Prostate gland (tissue), 2 donors: ENCODE data around the gene CYCS. TPM values are rescaled to one million over a fixed set of nuclear protein-coding genes. Genes with fewer than 3 reads are reported as not detected.

Experiments used
- DNase-seq: peaks from one replicate; pipeline ENCODE4 v3.0.0-alpha.2; 2019; ENCODE audit warnings: low spot score
- H3K27ac ChIP-seq, 2 donors: fragments of 200-600 bp; sonication (generic); 2 replicates each; pipeline ENCODE4 v1.5.1; 2017 to 2019
- H3K27me3 ChIP-seq: fragments of 200-600 bp; sonication (generic); replicated peaks from 2 replicates; pipeline ENCODE4 v1.5.1; 2019; ENCODE audit not compliant: insufficient read depth
- H3K36me3 ChIP-seq, 2 donors: fragments of 200-600 bp; sonication (generic); 1 replicate in 1 of 2; 2 replicates in 1 of 2; pipeline versions ENCODE4 v1.5.1 to v1.8.1; 2017 to 2019
- H3K4me1 ChIP-seq: fragments of 200-600 bp; sonication (generic); replicated peaks from 2 replicates; pipeline ENCODE4 v1.5.1; 2019
- H3K4me3 ChIP-seq, 2 donors: fragments of 200-600 bp; sonication (generic); 2 replicates each; pipeline ENCODE4 v1.5.1; 2017 to 2019
- H3K9me3 ChIP-seq: fragments of 200-600 bp; sonication (generic); 2 replicates; pipeline ENCODE4 v1.5.1; 2017
- POLR2A ChIP-seq: fragments of 450-650 bp; IDR thresholded peaks from one replicate; pipeline ENCODE4 v1.6.1; 2016; ENCODE audit warnings: antibody characterized with exemption, mild to moderate bottlenecking
- POLR2AphosphoS5 ChIP-seq: sonication (generic); formaldehyde crosslinking; IDR thresholded peaks from one replicate; pipeline ENCODE4 v1.6.1; 2017; ENCODE audit warnings: antibody characterized with exemption
- WGBS: methylation state at CpG from one replicate; pipeline ENCODE4 v1.1.5; 2018; 5-methylcytosine and 5-hydroxymethylcytosine counted together
- intact Hi-C: fragments of 100-400 bp; cut with DNase I; formaldehyde crosslinking; loops from one replicate; pipeline ENCODE4 v1.14.2; 2022
- total RNA-seq, 2 donors: library from RNA; depleted of rRNA; stranded (reverse); fragments of >200 nt; gene quantifications; one replicate each; pipeline ENCODE4 v1.1.0, GENCODE V29; 2016
- TF ChIP-seq, protein P1 (sequence below), 4 experiments: fragments of 200-600 bp in 2 of 4; fragments of 450-650 bp in 2 of 4; sonication (generic) in 2 of 4; IDR thresholded peaks; 1 replicate in 3 of 4; 2 replicates in 1 of 4; pipeline ENCODE4 v1.5.1; 2016 to 2019; ENCODE audit warnings: antibody characterized with exemption in 4 of 4, mild to moderate bottlenecking in 2 of 4, moderate library complexity in 2 of 4

CYCS gene
- total RNA-seq, 2 donors from 2014 or later, result 36.3 to 36.6 TPM

DNA sequence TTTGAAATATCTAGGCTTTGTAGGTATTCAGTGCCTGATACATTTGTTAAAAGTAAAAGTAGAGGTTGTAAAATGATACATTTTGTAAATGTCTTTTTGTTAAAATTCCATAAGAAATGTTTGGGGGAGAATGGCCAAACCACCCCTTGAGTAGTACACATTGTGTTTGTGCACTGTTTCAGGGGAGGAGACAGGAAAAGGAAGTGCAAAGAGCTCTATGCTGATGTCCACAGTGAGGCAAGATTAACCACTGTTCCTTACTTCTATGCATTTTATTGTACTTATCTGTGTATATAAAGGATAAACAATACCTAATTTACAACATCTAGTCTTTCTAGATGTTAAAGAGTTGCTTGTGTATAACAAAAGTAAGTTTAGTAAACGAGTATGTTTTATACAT is 7.4 kb upstream of the CYCS start:
- Histone ChIP-seq H3K36me3 (no peaks in the 10 kb centered on the region), H3K27ac (no peak overlapping the region), H3K4me3 (no peak overlapping the region), H3K9me3 (no peaks in the 10 kb centered on the region), H3K27me3 (no peaks in the 10 kb centered on the region), H3K4me1 (no peaks in the 10 kb centered on the region)
- TF ChIP-seq POLR2A, result no peak
- TF ChIP-seq POLR2AphosphoS5, result no peak
- TF ChIP-seq, protein P1, sequence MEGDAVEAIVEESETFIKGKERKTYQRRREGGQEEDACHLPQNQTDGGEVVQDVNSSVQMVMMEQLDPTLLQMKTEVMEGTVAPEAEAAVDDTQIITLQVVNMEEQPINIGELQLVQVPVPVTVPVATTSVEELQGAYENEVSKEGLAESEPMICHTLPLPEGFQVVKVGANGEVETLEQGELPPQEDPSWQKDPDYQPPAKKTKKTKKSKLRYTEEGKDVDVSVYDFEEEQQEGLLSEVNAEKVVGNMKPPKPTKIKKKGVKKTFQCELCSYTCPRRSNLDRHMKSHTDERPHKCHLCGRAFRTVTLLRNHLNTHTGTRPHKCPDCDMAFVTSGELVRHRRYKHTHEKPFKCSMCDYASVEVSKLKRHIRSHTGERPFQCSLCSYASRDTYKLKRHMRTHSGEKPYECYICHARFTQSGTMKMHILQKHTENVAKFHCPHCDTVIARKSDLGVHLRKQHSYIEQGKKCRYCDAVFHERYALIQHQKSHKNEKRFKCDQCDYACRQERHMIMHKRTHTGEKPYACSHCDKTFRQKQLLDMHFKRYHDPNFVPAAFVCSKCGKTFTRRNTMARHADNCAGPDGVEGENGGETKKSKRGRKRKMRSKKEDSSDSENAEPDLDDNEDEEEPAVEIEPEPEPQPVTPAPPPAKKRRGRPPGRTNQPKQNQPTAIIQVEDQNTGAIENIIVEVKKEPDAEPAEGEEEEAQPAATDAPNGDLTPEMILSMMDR (IDR thresholded peaks at IDR 0.05), result no peak
- DNase-seq, result no peak
- intact Hi-C loops, result no loop called here
- 83% methylated on average over 1 of the region's 1 CpG for WGBS

DNA sequence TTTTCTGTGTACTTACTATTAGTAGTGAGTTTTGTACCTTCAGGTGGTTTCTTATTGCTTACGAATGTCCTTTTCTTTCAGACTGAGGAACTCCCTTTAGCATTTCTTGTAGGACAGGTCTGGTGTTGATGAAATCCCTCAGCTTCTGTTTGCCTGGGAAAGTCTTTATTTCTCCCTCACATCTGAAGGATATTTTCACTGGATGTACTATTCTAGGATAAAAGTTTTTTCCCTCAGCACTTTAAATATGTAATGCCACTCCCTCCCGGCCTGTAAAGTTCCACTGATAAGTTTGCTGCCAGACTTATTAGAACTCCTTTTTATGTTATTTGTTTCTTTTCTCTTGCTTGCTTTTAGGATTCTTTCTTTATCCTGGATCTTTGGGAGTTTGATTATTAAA is 1.7 kb upstream of the CYCS start:
- intact Hi-C loops, result no loop called here
- 42% methylated on average over 2 of the region's 2 CpGs for WGBS
- H3K9me3 ChIP-seq, result no peaks in the 10 kb centered on the region
- H3K4me1 ChIP-seq, result no peaks in the 10 kb centered on the region
- H3K27me3 ChIP-seq, result no peaks in the 10 kb centered on the region
- H3K36me3 ChIP-seq, result no peaks in the 10 kb centered on the region
- DNase-seq, result no peak
- peak overlapping the region; percentile 11 to 87 for H3K27ac ChIP-seq
- TF ChIP-seq POLR2A (no peak), POLR2AphosphoS5 (peak; percentile 8)
- no peak overlapping the region for H3K4me3 ChIP-seq

DNA sequence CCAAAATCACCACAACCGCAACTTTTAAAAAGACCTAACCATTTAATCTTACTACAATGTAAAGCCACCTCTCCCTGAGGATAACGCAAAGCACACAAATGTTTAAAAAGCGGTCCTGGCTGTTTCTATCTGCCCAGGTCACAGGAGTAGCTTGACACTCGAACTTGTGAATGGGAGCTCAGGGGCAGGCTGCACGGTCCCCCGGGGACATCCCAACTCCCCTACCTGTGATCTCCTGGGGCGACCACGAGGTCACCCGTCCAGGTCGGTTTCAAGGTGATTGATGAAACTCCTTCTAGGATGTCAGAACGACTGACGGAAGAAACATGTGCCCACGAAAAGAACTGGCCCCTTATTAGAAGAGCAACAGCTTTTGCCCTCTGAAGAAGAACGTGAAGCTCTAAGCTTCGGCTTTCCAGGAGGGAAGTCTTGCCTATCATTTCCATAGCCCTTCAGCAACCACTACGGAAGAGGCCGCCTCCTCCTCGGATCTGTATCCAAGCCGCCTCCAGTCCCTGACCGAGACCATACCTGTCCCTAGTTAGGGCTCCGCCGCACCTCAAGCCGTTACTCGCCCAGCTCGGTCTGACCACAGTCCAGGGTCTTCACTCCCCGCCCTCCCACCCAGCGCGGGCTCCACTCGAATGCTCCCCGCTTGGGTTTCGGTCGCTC is 459 bp downstream of the CYCS start:
- no peaks in the 10 kb centered on the region for H3K4me1 ChIP-seq
- WGBS, result under 1% methylated on average over 32 of the region's 32 CpGs
- H3K4me3 ChIP-seq, result peak overlapping the region; percentile 86 to 93
- TF ChIP-seq POLR2A, result no peak
- TF ChIP-seq POLR2AphosphoS5, result no peak
- TF ChIP-seq, protein P1 (IDR thresholded peaks at IDR 0.05), result no peak
- no peaks in the 10 kb centered on the region for H3K36me3 ChIP-seq
- DNase-seq, result no peak
- intact Hi-C loops, result no loop called here
- peak overlapping the region; percentile 87 to 89 for H3K27ac ChIP-seq
- H3K9me3 ChIP-seq, result no peaks in the 10 kb centered on the region
- no peaks in the 10 kb centered on the region for H3K27me3 ChIP-seq

DNA sequence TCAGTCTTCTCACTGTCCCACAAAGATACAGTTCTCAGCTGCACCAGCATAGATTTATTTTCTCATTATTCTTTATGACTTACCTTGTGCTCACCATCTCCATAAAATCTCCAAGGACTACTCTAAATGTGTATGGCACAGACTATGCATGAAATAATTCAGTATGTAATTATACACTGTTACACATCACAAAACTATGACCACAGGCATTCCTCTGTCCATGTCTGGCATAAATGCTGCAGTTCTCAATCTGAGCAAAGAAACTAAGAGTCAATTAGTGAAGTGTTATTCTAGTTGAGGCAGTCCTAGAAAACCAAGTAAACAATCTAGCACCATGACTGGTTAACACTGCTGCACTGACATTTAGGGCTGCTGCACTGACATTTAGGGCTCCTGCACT is 2.7 kb downstream of the CYCS start:
- no peak for DNase-seq
- Histone ChIP-seq H3K9me3 (no peaks in the 10 kb centered on the region), H3K27ac (no peak overlapping the region), H3K4me3 (no peak overlapping the region), H3K27me3 (no peaks in the 10 kb centered on the region), H3K4me1 (no peaks in the 10 kb centered on the region), H3K36me3 (no peaks in the 10 kb centered on the region)
- TF ChIP-seq POLR2A (no peak), POLR2AphosphoS5 (no peak)
- TF ChIP-seq, protein P1 (IDR thresholded peaks at IDR 0.05), result no peak
- intact Hi-C loops, result no loop called here

DNA sequence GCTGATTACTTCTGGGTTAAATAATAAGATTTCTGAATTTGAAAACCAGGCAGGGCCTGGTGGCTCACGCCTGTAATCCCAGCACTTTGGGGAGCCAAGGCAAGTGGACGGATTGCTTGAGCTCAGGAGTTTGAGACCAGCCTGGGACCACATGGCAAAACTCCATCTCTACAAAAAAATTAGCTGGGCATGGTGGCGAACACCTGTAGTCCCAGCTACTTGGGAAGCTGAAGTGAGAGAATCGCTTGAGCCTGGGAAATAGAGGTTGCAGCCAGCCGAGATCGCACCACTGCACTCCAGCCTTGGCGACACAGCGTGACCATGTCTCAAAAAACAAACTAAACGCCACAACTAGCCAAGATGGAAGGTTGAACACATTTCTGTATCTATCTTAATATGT is 3.5 kb downstream of the CYCS start:
- no peaks in the 10 kb centered on the region for H3K9me3 ChIP-seq
- intact Hi-C loops, result no loop called here
- 99% methylated on average over 9 of the region's 9 CpGs for WGBS
- H3K4me3 ChIP-seq, result no peak overlapping the region
- DNase-seq, result no peak
- no peaks in the 10 kb centered on the region for H3K27me3 ChIP-seq
- no peaks in the 10 kb centered on the region for H3K36me3 ChIP-seq
- TF ChIP-seq, protein P1 (IDR thresholded peaks at IDR 0.05), result no peak
- TF ChIP-seq POLR2AphosphoS5 (no peak), POLR2A (no peak)
- peaks cover 2% of the 10 kb centered on the region for H3K4me1 ChIP-seq
- no peak overlapping the region for H3K27ac ChIP-seq
